Gastroesophageal sphincter (tissue), 4 donors: ENCODE data around the gene AGXT2. TPM values are rescaled to one million over a fixed set of nuclear protein-coding genes. Genes with fewer than 3 reads are reported as not detected.

ENCODE experiments used
- ATAC-seq: fragments of 150-250 bp; one replicate; pipeline ENCODE4 v1.9.1; 2016; ENCODE audit warnings: mild to moderate bottlenecking, moderate library complexity
- H3K27ac ChIP-seq, 4 donors: fragments of 200-600 bp; sonication (generic) in 3 of 4; 1 replicate in 3 of 4; 2 replicates in 1 of 4; pipeline ENCODE4 v1.5.1; 2016 to 2019
- H3K27me3 ChIP-seq: fragments of 200-600 bp; sonication (generic); one replicate; pipeline ENCODE4 v1.5.1; 2019
- H3K36me3 ChIP-seq, 2 donors: fragments of 200-600 bp; sonication (generic); one replicate each; pipeline ENCODE4 v1.5.1; 2019; ENCODE audit warnings: control low read depth in 1 of 2
- H3K4me1 ChIP-seq, 3 donors: fragments of 200-600 bp; sonication (generic); 1 replicate in 2 of 3; 2 replicates in 1 of 3; pipeline ENCODE4 v1.5.1; 2016 to 2019; ENCODE audit warnings: control low read depth in 2 of 3
- H3K4me3 ChIP-seq, 2 donors: fragments of 200-600 bp; sonication (generic); one replicate each; pipeline ENCODE4 v1.5.1; 2019; ENCODE audit warnings: mild to moderate bottlenecking in 1 of 2, moderate library complexity in 1 of 2
- H3K9me3 ChIP-seq, 3 donors: fragments of 200-600 bp; sonication (generic); one replicate each; pipeline ENCODE4 v1.5.1; 2017 to 2019; ENCODE audit warnings: control low read depth in 2 of 3
- EP300 ChIP-seq: sonication (generic); formaldehyde crosslinking; IDR thresholded peaks from one replicate; pipeline ENCODE4 v1.6.1; 2017; ENCODE audit warnings: antibody characterized with exemption, mild to moderate bottlenecking
- POLR2A ChIP-seq, 2 donors: fragments of 450-650 bp; IDR thresholded peaks; one replicate each; pipeline ENCODE4 v1.6.1; 2017; ENCODE audit warnings: antibody characterized with exemption in 2 of 2, mild to moderate bottlenecking in 2 of 2, moderate library complexity in 1 of 2
- POLR2AphosphoS5 ChIP-seq: sonication (generic); formaldehyde crosslinking; IDR thresholded peaks from one replicate; pipeline ENCODE4 v1.6.1; 2017; ENCODE audit warnings: antibody characterized with exemption
- WGBS, 2 donors: methylation state at CpG; one replicate each; pipeline ENCODE4 v1.1.5; 2018; ENCODE audit warnings: low coverage in 1 of 2; 5-methylcytosine and 5-hydroxymethylcytosine counted together
- total RNA-seq, 4 donors: library from RNA; depleted of rRNA; stranded (reverse); fragments of >200 nt; gene quantifications; one replicate each; pipeline ENCODE4 v1.1.0, GENCODE V29; 2016
- TF ChIP-seq, protein P1 (sequence below), 4 experiments: fragments of 200-600 bp in 2 of 4; fragments of 450-650 bp in 2 of 4; sonication (generic) in 1 of 4; IDR thresholded peaks; one replicate each; pipeline ENCODE4 v1.5.1; 2017 to 2019; ENCODE audit warnings: antibody characterized with exemption in 4 of 4, mild to moderate bottlenecking in 2 of 4, moderate library complexity in 2 of 4

AGXT2 gene
- total RNA-seq, 4 donors from 2014 or later = not detected

DNA sequence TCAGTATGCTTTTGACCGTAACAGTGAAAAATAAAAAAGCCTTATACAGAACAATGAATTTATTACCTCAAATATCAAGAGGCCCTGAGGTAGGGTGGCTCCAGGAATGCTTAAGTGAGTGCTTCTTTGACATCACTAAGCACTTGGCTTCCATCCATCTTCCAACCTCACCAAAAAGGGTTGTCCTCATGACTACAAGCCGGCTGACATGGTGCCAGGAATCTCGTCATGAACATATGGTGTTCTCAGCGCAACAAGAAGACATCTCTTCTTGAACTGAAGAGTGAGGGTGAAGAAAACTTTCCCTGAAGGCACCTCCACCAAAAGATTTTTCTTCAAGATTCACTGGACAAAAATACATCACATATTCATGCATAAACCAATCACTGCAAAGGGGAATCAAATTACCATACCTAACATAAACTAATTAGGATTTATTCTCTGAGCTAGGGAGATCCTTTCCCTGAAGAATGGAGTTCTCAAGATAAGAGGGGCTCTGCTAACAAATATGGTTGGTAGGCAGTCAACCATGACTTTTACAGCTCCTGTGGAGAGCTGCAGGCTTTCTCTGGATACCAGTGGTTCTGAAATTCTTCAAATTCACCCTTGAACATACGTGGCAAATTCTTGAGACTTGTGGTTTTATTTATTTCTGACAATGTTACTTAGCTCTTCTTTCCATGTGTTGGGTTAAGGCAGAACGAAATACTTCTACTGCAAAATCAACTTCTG, 49.5 kb downstream of the AGXT2 start:
- peaks cover 3% of the 10 kb centered on the region for H3K27me3 ChIP-seq
- no peaks in the 10 kb centered on the region for H3K9me3 ChIP-seq
- no peaks in the 10 kb centered on the region for H3K36me3 ChIP-seq
- no peak overlapping the region for H3K4me3 ChIP-seq
- TF ChIP-seq POLR2AphosphoS5 = no peak
- TF ChIP-seq, protein P1, sequence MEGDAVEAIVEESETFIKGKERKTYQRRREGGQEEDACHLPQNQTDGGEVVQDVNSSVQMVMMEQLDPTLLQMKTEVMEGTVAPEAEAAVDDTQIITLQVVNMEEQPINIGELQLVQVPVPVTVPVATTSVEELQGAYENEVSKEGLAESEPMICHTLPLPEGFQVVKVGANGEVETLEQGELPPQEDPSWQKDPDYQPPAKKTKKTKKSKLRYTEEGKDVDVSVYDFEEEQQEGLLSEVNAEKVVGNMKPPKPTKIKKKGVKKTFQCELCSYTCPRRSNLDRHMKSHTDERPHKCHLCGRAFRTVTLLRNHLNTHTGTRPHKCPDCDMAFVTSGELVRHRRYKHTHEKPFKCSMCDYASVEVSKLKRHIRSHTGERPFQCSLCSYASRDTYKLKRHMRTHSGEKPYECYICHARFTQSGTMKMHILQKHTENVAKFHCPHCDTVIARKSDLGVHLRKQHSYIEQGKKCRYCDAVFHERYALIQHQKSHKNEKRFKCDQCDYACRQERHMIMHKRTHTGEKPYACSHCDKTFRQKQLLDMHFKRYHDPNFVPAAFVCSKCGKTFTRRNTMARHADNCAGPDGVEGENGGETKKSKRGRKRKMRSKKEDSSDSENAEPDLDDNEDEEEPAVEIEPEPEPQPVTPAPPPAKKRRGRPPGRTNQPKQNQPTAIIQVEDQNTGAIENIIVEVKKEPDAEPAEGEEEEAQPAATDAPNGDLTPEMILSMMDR (IDR thresholded peaks at IDR 0.05) = no peak
- no peak for TF ChIP-seq POLR2A (IDR thresholded peaks at IDR 0.05)
- TF ChIP-seq EP300 = no peak
- WGBS, 2 donors = 51 to 83% methylated on average over 3 to 6 of the region's 6 CpGs
- H3K27ac ChIP-seq = no peak overlapping the region
- H3K4me1 ChIP-seq = no peaks in the 10 kb centered on the region
- ATAC-seq = no peak

DNA sequence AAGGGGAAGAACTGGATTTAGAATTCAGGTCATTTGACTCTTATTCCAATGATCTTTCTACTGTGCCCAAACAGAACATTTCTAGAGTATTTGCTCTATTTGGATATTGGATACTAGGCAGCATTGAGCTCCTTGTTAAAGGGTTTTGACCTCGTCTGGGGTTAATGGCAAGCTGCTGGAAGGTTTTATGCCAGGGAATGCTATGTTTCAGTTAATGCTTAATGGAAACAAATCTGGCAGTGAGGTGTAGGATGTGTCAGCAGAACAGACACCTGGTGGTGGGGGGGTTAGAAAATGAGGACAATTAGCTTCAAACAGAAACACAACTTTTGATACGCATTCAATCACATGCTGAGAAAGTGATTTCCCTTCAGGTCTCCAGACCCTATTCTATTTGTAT, 51.5 kb downstream of the AGXT2 start:
- no peak for ATAC-seq
- H3K27me3 ChIP-seq = no peaks in the 10 kb centered on the region
- no peaks in the 10 kb centered on the region for H3K36me3 ChIP-seq
- H3K27ac ChIP-seq = no peak overlapping the region
- TF ChIP-seq POLR2AphosphoS5 = no peak
- TF ChIP-seq EP300 = no peak
- TF ChIP-seq, protein P1 (IDR thresholded peaks at IDR 0.05) = no peak
- TF ChIP-seq POLR2A (IDR thresholded peaks at IDR 0.05) = no peak
- WGBS, 2 donors = 89 to 92% methylated on average over 1 to 2 of the region's 2 CpGs
- no peak overlapping the region for H3K4me3 ChIP-seq
- H3K4me1 ChIP-seq = no peaks in the 10 kb centered on the region
- H3K9me3 ChIP-seq = no peaks in the 10 kb centered on the region

DNA sequence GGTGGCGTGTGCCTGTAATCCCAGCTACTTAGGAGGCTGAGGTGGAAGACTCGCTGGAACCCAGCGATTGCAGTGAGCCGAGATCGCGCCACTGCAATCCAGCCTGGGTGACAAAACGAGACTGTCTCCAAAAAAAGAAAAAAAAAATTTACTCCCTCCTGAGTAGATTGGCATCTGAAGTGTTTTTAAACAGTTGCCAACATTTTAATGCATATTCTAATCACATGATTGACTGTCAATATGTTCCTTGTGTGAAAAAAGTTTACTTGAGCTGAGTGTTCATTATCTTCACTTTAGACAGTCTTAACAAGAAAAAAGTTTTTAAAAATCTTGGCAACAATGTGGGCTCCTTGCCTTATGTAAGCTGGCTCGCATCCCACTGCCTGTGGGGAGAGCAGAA, 53.8 kb downstream of the AGXT2 start:
- 62 to 89% methylated on average over 3 to 7 of the region's 8 CpGs for WGBS, 2 donors
- TF ChIP-seq POLR2A (IDR thresholded peaks at IDR 0.05) = no peak
- TF ChIP-seq, protein P1 (IDR thresholded peaks at IDR 0.05) = no peak
- no peak for TF ChIP-seq EP300
- no peak for TF ChIP-seq POLR2AphosphoS5
- no peak for ATAC-seq

DNA sequence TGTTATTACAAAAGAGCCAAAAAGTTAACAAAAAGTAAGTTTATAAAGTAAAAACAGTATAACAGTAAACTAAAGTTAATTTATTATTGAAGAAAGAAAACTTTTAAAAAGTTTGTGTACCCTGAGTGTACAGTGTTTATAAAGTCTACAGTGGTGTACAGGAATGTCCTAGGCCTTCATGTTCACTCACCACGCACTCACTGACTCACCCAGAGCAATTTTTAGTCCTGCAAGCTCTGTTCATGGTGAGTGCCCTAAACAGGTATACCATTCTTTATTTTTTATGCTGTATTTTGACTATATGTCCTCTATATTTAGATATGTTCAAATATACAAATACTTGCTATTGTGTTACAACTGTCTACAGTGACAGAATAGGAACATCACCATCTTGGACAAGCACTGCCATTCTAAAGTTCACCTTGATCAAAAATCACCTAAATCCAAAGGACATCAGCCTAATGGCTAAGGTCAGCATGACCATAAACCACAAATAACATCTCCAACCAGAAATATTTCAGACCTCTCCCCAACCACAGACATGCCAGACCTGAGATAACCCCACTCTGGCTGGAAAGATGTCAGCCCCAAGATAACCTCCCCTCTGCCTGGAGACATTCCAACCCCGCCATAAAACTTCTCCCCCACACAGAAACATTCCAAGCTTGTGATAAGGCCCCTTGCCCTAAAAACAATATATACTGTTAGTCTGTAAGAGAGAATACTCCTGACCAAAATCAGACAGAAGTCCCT, 56.1 kb downstream of the AGXT2 start:
- Histone ChIP-seq H3K27ac (no peak overlapping the region), H3K9me3 (peaks cover 0 to 9% (median 0%) of the 10 kb centered on the region in 3 donors), H3K27me3 (peaks cover 11% of the 10 kb centered on the region), H3K4me3 (no peak overlapping the region), H3K4me1 (no peaks in the 10 kb centered on the region), H3K36me3 (no peaks in the 10 kb centered on the region)
- 62 to 93% methylated on average over 2 of the region's 2 CpGs for WGBS, 2 donors
- TF ChIP-seq POLR2A (IDR thresholded peaks at IDR 0.05) (no peak), EP300 (no peak), POLR2AphosphoS5 (no peak)
- TF ChIP-seq, protein P1 (IDR thresholded peaks at IDR 0.05) = no peak
- no peak for ATAC-seq

More for the DNA sequence above, 53.8 kb downstream of the AGXT2 start:
- Histone ChIP-seq H3K36me3 (no peaks in the 10 kb centered on the region), H3K27ac (no peak overlapping the region), H3K27me3 (no peaks in the 10 kb centered on the region), H3K4me1 (no peaks in the 10 kb centered on the region), H3K9me3 (no peaks in the 10 kb centered on the region), H3K4me3 (no peak overlapping the region)

DNA sequence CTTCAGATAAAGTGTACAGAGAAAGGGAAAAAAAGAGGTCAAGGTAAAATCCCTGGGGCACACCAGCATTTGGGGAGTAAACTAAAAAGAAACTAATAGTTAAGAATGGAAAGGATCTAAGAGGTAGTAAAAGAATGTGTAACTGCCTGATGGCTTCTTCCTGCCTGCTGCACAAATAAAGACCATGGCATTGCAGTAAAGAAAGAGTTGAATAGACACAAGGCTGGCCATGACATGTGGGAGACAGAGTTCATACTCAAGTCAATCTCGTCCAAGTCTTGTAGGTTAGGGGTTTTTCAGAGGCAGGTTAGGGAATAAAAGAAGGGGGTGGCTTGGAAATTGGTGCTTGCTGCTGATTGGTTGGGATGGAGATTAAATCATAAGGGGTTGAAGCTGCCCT, 60.8 kb downstream of the AGXT2 start:
- TF ChIP-seq POLR2AphosphoS5 (no peak), POLR2A (IDR thresholded peaks at IDR 0.05) (no peak), EP300 (no peak)
- TF ChIP-seq, protein P1 (IDR thresholded peaks at IDR 0.05) = no peak
- 80% methylated on average over 1 of the region's 1 CpG for WGBS, 2 donors
- no peaks in the 10 kb centered on the region for H3K36me3 ChIP-seq
- H3K27ac ChIP-seq = no peak overlapping the region
- ATAC-seq = no peak
- H3K27me3 ChIP-seq = peaks cover 11% of the 10 kb centered on the region
- peaks cover 0 to 26% (median 0%) of the 10 kb centered on the region in 3 donors for H3K9me3 ChIP-seq
- no peaks in the 10 kb centered on the region for H3K4me1 ChIP-seq
- no peak overlapping the region for H3K4me3 ChIP-seq
